Chondrocyte (in vitro differentiated cells): ENCODE data around the gene SLC9A2. TPM values are rescaled to one million over a fixed set of nuclear protein-coding genes. Genes with fewer than 3 reads are reported as not detected.

ENCODE experiments used
- DNase-seq: peaks from one replicate; pipeline ENCODE4 v3.0.0; 2021; ENCODE audit warnings: mixed read lengths, low spot score
- H3K27ac Mint-ChIP-seq: one replicate; pipeline ENCODE4 v1.8.0; 2021; ENCODE audit warnings: mild to moderate bottlenecking, moderate library complexity, mixed read lengths; ENCODE audit not compliant: unreplicated experiment
- H3K27me3 Mint-ChIP-seq: 2 replicates; pipeline ENCODE4 v1.8.0; 2021; ENCODE audit warnings: low read depth, mixed read lengths
- H3K36me3 Mint-ChIP-seq: 2 replicates; pipeline ENCODE4 v1.8.0; 2021; ENCODE audit warnings: low read depth, mixed read lengths
- H3K4me1 Mint-ChIP-seq: 2 replicates; pipeline ENCODE4 v1.8.0; 2021; ENCODE audit warnings: low read depth, mild to moderate bottlenecking, mixed read lengths
- H3K4me3 Mint-ChIP-seq: one replicate; pipeline ENCODE4 v1.8.0; 2021; ENCODE audit warnings: mild to moderate bottlenecking, moderate library complexity, mixed read lengths; ENCODE audit not compliant: unreplicated experiment
- H3K9me3 Mint-ChIP-seq: 2 replicates; pipeline ENCODE4 v1.8.0; 2021; ENCODE audit warnings: low read depth, mixed read lengths
- total RNA-seq: library from RNA; stranded (reverse); gene quantifications from 3 replicates; pipeline ENCODE4 v1.2.1, GENCODE V29; 2021
- TF ChIP-seq, protein P1 (sequence below): fragments of 200-600 bp; sonication (generic); IDR thresholded peaks from 2 replicates; pipeline ENCODE4 v1.5.0; 2021; ENCODE audit warnings: antibody characterized with exemption, mild to moderate bottlenecking, moderate library complexity

SLC9A2 gene
- total RNA-seq, 1 donor from 2014 or later = not detected

- H3K4me1 Mint-ChIP-seq = no peaks in the 10 kb centered on the region
Observed at GRCh38 chr2:102639429-102639828, 20.1 kb downstream of the SLC9A2 start.

GRCh38 chr2:102652126-102652525, 32.8 kb downstream of the SLC9A2 start:
- Mint-ChIP-seq H3K9me3 (peaks cover 8% of the 10 kb centered on the region), H3K4me1 (no peaks in the 10 kb centered on the region), H3K4me3 (no peak overlapping the region), H3K27ac (no peak overlapping the region), H3K36me3 (no peaks in the 10 kb centered on the region), H3K27me3 (peaks cover 39% of the 10 kb centered on the region)
- no peak for DNase-seq
- TF ChIP-seq, protein P1, sequence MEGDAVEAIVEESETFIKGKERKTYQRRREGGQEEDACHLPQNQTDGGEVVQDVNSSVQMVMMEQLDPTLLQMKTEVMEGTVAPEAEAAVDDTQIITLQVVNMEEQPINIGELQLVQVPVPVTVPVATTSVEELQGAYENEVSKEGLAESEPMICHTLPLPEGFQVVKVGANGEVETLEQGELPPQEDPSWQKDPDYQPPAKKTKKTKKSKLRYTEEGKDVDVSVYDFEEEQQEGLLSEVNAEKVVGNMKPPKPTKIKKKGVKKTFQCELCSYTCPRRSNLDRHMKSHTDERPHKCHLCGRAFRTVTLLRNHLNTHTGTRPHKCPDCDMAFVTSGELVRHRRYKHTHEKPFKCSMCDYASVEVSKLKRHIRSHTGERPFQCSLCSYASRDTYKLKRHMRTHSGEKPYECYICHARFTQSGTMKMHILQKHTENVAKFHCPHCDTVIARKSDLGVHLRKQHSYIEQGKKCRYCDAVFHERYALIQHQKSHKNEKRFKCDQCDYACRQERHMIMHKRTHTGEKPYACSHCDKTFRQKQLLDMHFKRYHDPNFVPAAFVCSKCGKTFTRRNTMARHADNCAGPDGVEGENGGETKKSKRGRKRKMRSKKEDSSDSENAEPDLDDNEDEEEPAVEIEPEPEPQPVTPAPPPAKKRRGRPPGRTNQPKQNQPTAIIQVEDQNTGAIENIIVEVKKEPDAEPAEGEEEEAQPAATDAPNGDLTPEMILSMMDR = no peak

More at GRCh38 chr2:102639429-102639828, 20.1 kb downstream of the SLC9A2 start:
- no peak for DNase-seq
- Mint-ChIP-seq H3K9me3 (no peaks in the 10 kb centered on the region), H3K36me3 (no peaks in the 10 kb centered on the region), H3K4me3 (no peak overlapping the region), H3K27me3 (peaks cover 26% of the 10 kb centered on the region), H3K27ac (no peak overlapping the region)
- TF ChIP-seq, protein P1 = no peak

GRCh38 chr2:102657770-102658169, 38.4 kb downstream of the SLC9A2 start:
- Mint-ChIP-seq H3K9me3 (no peaks in the 10 kb centered on the region), H3K36me3 (no peaks in the 10 kb centered on the region), H3K4me3 (no peak overlapping the region), H3K27me3 (peaks cover 21% of the 10 kb centered on the region), H3K27ac (no peak overlapping the region), H3K4me1 (no peaks in the 10 kb centered on the region)
- no peak for DNase-seq
- TF ChIP-seq, protein P1 = no peak

DNA sequence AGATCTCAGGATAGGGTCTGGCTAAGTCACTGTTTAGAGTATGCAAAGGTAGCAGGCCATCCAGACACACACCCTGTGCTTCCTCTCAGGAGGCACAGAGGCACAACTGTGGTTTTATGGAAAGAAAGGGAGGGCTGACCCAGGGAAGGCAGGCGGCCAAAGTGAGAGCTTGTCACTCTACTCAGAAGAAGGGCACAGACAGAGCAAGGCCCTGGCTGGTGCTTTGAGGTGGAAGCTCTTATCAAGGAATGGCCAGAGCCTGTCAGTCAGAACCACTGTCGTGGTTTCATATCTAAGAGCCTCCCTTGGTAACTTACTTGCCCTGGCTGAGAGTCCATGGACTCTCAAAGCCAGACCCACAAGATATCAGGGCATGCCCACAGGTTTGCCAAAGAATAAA, 40.7 kb downstream of the SLC9A2 start:
- Mint-ChIP-seq H3K36me3 (no peaks in the 10 kb centered on the region), H3K4me3 (no peak overlapping the region), H3K27me3 (peaks cover 17% of the 10 kb centered on the region), H3K9me3 (no peaks in the 10 kb centered on the region), H3K27ac (no peak overlapping the region), H3K4me1 (no peaks in the 10 kb centered on the region)
- DNase-seq = no peak
- TF ChIP-seq, protein P1 = no peak

DNA sequence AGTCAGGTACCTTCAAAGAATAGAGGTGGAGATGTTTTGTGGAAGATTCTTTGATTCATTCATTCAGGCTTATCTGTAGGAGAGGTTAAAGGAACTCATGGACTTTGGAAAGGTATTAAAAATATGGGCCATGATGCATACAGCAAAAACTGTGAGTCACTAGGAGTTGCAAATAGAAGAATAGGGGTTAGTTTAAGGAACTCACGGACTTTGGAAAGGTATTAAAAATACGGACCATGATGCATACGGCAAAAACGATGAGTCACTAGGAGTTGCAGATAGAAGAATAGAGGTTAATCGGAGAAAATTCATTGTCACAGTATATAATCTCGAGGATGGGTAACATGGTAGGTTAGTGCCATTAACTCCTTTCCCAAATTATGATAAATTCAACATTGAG, 41.2 kb downstream of the SLC9A2 start:
- no peaks in the 10 kb centered on the region for H3K4me1 Mint-ChIP-seq
- H3K27ac Mint-ChIP-seq = no peak overlapping the region
- no peaks in the 10 kb centered on the region for H3K36me3 Mint-ChIP-seq
- TF ChIP-seq, protein P1 = no peak
- no peak for DNase-seq
- H3K27me3 Mint-ChIP-seq = peaks cover 17% of the 10 kb centered on the region
- H3K9me3 Mint-ChIP-seq = no peaks in the 10 kb centered on the region
- no peak overlapping the region for H3K4me3 Mint-ChIP-seq
